GM19193 (cell line): Measurements from ENCODE around the gene PACRG.

ENCODE experiments used
- POLR2A ChIP-seq: IDR thresholded peaks from 4 replicates; pipeline ENCODE4 v1.6.1; 2011; ENCODE audit not compliant: insufficient read depth, insufficient read length; ENCODE audit errors: extremely low read depth

The PACRG gene

DNA sequence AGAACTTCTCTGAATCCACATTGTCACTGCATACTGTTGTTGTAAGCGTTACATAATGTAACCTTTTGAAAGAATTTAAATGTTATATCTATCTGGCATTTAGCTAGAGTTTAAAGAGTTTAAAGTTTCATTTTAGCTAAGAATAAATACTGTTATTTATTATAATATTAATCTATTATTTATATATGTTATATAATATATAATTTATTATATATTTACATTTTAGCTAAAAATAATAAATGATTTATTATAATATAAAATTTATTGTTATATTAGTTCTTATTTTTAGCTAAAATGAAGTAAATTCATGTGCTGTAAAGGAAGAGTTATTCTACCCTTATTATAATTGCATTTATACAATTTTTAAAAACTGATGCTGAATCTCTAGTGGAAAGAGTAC, 431.3 kb downstream of the PACRG start:
- no peak for TF ChIP-seq POLR2A

DNA sequence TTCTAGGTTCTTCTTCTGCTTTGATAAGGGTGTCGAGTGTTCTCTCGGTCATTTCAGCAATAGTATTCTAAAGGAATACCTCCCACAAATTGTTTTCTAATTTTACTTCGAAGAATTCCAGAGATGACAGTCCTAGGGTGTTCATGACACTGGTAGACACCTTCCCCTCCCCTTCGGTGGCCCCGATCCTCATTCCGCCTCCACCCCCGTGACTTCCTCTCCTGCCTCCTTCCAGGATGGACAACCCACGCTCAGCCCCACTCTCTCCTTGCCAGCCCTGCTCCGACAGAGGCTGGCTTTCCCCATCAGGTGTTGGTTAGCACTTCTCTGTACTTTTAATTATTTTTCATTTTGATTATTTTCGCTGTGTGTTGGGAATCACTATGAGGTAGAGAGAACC, 431.9 kb downstream of the PACRG start:
- no peak for TF ChIP-seq POLR2A

GRCh38 chr6:163162007-163162873, 434.5 kb downstream of the PACRG start:
- TF ChIP-seq POLR2A, result no peak

DNA sequence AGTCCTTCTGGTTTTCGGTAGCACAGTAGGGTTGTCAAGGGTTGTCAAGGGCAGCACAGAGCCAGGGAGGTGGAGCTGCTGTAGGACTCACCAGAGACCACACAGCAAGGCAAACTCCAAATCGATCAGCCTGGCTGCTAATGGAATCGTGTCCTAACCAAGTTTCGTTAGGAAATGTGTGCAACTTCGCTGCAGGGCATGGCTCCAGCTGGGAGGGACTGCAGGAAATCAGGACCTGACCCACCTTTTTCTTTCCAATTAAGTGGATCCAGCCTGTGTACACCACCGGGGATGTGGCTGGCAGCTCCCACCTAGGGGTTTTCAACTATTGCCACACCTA, 435.1 kb downstream of the PACRG start:
- no peak for TF ChIP-seq POLR2A

GRCh38 chr6:163164175-163164900, 436.6 kb downstream of the PACRG start:
- no peak for TF ChIP-seq POLR2A

GRCh38 chr6:163165155-163165910, 437.6 kb downstream of the PACRG start:
- no peak for TF ChIP-seq POLR2A

DNA sequence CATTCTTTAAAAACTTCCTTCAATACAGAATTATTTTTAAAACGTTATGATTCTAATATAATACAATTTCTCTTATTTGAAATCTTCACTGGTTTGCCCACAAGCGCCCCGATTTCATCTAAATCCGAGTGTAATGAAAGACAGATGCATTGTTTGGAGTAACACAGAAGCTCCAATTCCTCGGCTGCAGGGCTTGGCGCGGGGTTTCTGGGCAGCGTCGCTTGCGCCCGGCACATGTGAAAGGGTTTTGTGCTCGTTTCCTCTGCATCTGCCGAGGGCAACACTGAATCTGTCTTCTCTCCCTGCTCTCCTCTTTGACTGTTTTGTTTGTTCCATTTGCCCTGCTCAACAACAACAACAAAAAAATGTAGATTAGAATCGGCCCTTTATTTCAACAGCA, 438.1 kb downstream of the PACRG start:
- no peak for TF ChIP-seq POLR2A

GRCh38 chr6:163166507-163166906, 438.7 kb downstream of the PACRG start:
- TF ChIP-seq POLR2A, result no peak

- TF ChIP-seq POLR2A, result no peak
These were observed 441.7 kb downstream of the PACRG start for GRCh38 chr6:163169521-163169920.

DNA sequence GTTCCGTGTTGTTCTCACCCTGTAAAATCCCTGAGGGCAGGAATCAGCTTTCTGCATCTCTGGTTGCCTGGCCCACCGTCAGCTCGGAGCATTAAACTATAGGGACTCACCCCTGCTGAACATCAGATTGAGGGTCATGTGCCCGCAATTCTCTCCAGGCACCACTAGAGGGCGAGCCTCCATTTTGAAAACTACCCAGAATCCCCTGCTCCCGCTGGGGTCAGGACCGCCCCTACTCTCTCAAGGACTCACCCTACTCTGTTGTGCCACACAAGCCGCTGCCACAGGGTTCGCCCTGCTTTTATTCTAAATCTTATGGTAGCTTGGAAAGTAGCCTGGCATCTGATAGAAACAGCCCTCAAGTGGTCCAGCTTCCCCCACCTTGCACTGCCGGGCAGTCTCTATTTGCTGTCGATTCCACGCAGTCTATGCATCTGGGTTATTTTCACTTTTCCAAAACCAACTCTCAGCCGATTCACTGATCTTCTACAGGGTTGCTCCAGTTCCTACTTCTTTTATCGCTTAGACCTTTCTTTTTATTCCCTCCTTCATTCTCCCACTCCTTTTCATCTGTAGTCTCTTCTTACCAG, 442.6 kb downstream of the PACRG start:
- no peak for TF ChIP-seq POLR2A

DNA sequence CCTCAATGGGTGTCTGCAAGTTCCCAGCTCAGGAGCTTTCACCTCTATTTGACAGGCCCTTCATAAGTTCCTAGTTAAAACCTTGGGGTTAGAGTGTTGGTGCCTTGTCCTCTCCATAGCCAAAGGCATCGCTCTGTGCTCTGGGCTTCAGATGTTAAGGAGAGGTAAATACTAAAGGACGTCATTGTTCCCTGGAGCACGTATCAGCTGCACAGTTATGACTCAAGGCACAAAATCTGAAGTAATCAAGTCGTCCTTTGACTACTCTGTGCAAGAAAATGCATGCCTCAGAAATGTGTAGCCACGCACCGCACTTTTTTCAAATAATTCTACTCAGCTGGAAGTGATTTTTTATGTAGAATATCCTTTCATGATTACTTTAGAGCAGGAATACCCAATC, 446.0 kb downstream of the PACRG start:
- no peak for TF ChIP-seq POLR2A

DNA sequence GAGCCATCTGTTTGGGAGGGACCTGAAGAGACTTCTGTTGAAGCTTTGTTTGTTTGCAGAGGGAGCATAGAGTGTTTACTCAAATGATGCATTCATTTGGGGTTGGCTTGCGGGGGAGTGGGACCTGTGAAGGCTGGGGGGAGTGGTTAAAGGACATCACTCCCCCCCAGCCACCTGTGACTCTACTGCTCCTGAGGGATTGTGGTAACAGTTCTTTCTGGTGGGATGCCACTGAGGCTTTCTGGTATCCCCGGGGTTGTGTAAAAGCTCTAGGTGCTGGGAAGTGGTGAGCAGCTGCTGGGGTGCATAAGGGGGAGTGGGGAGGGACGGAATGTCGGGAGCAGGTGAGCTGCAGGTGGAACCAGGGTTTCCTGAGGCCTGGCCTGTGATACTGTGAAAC, 447.5 kb downstream of the PACRG start:
- no peak for TF ChIP-seq POLR2A

DNA sequence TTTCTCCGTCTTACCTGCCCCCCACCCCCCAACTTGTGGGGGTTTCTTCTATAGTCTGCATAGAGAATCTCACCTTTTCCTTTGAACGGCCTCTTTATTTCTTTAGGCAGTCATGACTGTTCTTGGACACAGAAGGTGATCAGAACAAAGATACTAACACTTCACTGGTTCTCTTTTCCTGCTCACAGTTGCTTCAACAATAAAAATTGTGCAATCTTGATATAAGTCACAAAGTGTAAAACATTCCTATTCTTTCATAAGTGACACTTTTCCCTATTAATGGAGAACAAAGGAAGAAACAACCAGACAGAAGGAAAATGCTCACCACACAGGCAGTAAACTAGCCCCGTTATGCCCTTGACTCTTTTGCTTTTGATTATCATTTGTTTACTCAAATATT, 448.3 kb downstream of the PACRG start:
- TF ChIP-seq POLR2A, result no peak

DNA sequence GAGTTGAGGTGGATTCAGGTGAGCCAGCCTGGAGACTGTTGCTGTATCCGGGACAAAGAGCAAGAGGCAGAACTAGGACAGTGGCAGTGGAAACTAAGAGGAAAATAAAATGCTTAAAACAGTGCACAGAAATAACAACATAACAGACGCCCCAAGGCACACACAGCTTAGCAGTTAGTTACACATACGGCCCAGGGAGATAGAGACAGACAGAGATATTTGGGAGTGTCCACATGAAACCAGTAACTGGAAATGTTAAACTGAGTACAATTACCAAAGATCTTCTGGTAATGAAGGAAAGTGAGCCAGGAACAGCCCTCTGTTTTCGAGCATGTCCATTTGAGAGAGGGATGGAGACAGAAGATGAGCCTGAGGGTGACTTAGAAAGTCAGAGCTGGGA, 449.2 kb downstream of the PACRG start:
- TF ChIP-seq POLR2A, result no peak

GRCh38 chr6:163177892-163178420, 450.2 kb downstream of the PACRG start:
- no peak for TF ChIP-seq POLR2A

DNA sequence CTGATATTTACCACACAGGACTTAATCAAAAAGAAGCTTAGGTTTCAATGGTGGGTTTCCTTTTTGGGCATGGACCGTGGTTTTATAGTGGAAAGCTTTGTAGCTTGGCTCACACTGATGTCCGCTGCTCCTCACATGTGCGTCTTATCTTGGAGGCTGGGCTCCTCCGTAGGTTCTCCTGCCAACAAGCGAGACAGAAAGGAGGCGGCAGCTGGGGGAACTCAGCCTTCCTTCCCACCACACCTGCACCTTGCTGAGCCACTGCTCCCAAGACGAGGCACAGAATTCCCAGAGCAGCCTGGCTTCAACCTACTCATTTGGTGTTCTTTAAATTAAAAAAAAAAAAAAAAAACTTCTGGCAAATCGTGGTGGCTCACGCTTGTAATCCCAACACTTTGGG, 451.3 kb downstream of the PACRG start:
- no peak for TF ChIP-seq POLR2A

DNA sequence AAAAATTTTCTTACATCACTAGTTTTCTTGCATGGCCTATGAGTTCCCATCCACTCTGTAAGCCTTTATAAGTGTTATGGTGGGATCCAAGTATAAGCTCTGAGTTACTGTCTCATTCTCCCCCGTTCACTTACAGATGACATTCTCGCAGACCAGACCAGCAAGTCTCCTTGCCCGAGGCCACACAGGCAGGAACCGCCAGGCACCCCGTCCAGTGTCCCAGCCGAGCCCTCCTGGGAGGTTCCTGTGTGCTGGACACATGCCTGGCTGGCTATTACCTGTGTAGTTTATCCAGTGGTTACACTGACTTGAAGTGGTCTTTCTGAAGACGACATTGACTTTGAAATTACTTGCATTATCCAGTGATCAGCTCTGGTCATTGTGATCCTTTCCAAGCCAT, 451.9 kb downstream of the PACRG start:
- TF ChIP-seq POLR2A, result no peak
